KMS-11 (cell line): ENCODE measurements around the gene MAPRE3.

Experiments
- H2AFZ ChIP-seq: fragments of 200-600 bp; sonication (generic); 2 replicates; pipeline ENCODE4 v1.6.1; 2016; ENCODE audit warnings: antibody characterized with exemption, mixed run types, low read depth
- H3K27ac ChIP-seq: fragments of 200-600 bp; sonication (generic); 2 replicates; pipeline ENCODE4 v1.6.1; 2016; ENCODE audit warnings: mild to moderate bottlenecking, mixed run types
- H3K27me3 ChIP-seq: fragments of 200-600 bp; sonication (generic); 2 replicates; pipeline ENCODE4 v1.6.1; 2017; ENCODE audit warnings: mild to moderate bottlenecking, low read depth, mixed run types, moderate library complexity; ENCODE audit not compliant: insufficient read depth
- H3K36me3 ChIP-seq: fragments of 200-600 bp; sonication (generic); 2 replicates; pipeline ENCODE4 v1.6.1; 2017; ENCODE audit warnings: mild to moderate bottlenecking, mixed run types; ENCODE audit not compliant: insufficient read depth
- H3K4me1 ChIP-seq: fragments of 200-600 bp; sonication (generic); 2 replicates; pipeline ENCODE4 v1.6.1; 2016; ENCODE audit warnings: mild to moderate bottlenecking, low read depth, mixed run types; ENCODE audit not compliant: poor library complexity, severe bottlenecking
- H3K4me2 ChIP-seq: fragments of 200-600 bp; sonication (generic); 2 replicates; pipeline ENCODE4 v1.7.0; 2016; ENCODE audit warnings: mild to moderate bottlenecking, mixed run types
- H3K4me3 ChIP-seq: fragments of 200-600 bp; sonication (generic); IDR thresholded peaks from 2 replicates; pipeline ENCODE4 v1.6.1; 2017; ENCODE audit warnings: low read depth, low read length, mixed read lengths; ENCODE audit not compliant: insufficient read depth
- H3K79me2 ChIP-seq: fragments of 200-600 bp; sonication (generic); 2 replicates; pipeline ENCODE4 v1.6.1; 2016; ENCODE audit warnings: low read depth, mixed run types; ENCODE audit not compliant: insufficient read depth
- H3K9ac ChIP-seq: fragments of 200-600 bp; sonication (generic); 2 replicates; pipeline ENCODE4 v1.6.1; 2016; ENCODE audit warnings: mild to moderate bottlenecking, mixed run types
- H4K20me1 ChIP-seq: fragments of 200-600 bp; sonication (generic); 2 replicates; pipeline ENCODE4 v1.6.1; 2016; ENCODE audit warnings: mild to moderate bottlenecking, mixed run types; ENCODE audit not compliant: insufficient read depth
- CTCF ChIP-seq: fragments of 200-600 bp; sonication (generic); conservative IDR thresholded peaks from 2 replicates; pipeline ENCODE4 v1.6.1; 2017; ENCODE audit warnings: low read depth, mild to moderate bottlenecking, antibody characterized with exemption, low read length, moderate library complexity, mixed read lengths

MAPRE3 gene

GRCh38 chr2:26934335-26934724, 36.1 kb upstream of the MAPRE3 start:
- Histone ChIP-seq H3K9ac (no peak overlapping the region), H3K4me2 (no peak overlapping the region), H3K4me3 (no peak overlapping the region), H3K36me3 (no peaks in the 10 kb centered on the region), H3K27me3 (no peaks in the 10 kb centered on the region), H3K79me2 (no peaks in the 10 kb centered on the region), H3K27ac (no peak overlapping the region), H4K20me1 (no peaks in the 10 kb centered on the region), H2AFZ (no peak overlapping the region), H3K4me1 (no peaks in the 10 kb centered on the region)
- no peak for TF ChIP-seq CTCF

- H3K36me3 ChIP-seq: no peaks in the 10 kb centered on the region
- no peak overlapping the region for H3K4me3 ChIP-seq
- no peaks in the 10 kb centered on the region for H3K4me1 ChIP-seq
- TF ChIP-seq CTCF: no peak
- H2AFZ ChIP-seq: no peak overlapping the region
- no peaks in the 10 kb centered on the region for H4K20me1 ChIP-seq
- H3K9ac ChIP-seq: no peak overlapping the region
- no peak overlapping the region for H3K4me2 ChIP-seq
- H3K79me2 ChIP-seq: no peaks in the 10 kb centered on the region
- no peaks in the 10 kb centered on the region for H3K27me3 ChIP-seq
- no peak overlapping the region for H3K27ac ChIP-seq
Measured at GRCh38 chr2:26934985-26935384, 35.5 kb upstream of the MAPRE3 start.

GRCh38 chr2:26936855-26937254, 33.6 kb upstream of the MAPRE3 start:
- no peaks in the 10 kb centered on the region for H3K36me3 ChIP-seq
- no peaks in the 10 kb centered on the region for H3K27me3 ChIP-seq
- H3K4me3 ChIP-seq: no peak overlapping the region
- H3K4me2 ChIP-seq: no peak overlapping the region
- no peak overlapping the region for H3K27ac ChIP-seq
- no peaks in the 10 kb centered on the region for H4K20me1 ChIP-seq
- H2AFZ ChIP-seq: no peak overlapping the region
- H3K9ac ChIP-seq: no peak overlapping the region
- no peak for TF ChIP-seq CTCF
- H3K79me2 ChIP-seq: no peaks in the 10 kb centered on the region
- H3K4me1 ChIP-seq: no peaks in the 10 kb centered on the region

GRCh38 chr2:26938399-26939118, 31.9 kb upstream of the MAPRE3 start:
- no peak overlapping the region for H3K27ac ChIP-seq
- H3K4me2 ChIP-seq: no peak overlapping the region
- no peak overlapping the region for H3K9ac ChIP-seq
- H4K20me1 ChIP-seq: no peaks in the 10 kb centered on the region
- H3K27me3 ChIP-seq: no peaks in the 10 kb centered on the region
- no peaks in the 10 kb centered on the region for H3K36me3 ChIP-seq
- H2AFZ ChIP-seq: no peak overlapping the region
- H3K79me2 ChIP-seq: no peaks in the 10 kb centered on the region
- no peak overlapping the region for H3K4me3 ChIP-seq
- no peaks in the 10 kb centered on the region for H3K4me1 ChIP-seq
- no peak for TF ChIP-seq CTCF
